Left renal cortex interstitium (tissue), 4 donors: ENCODE measurements around the gene RTKN. TPM values are rescaled to one million over a fixed set of nuclear protein-coding genes. Genes with fewer than 3 reads are reported as not detected.

Experiments
- DNase-seq, 4 donors: peaks; one replicate each; pipeline ENCODE4 v3.0.0-alpha.2; 2013; ENCODE audit warnings: low read depth in 4 of 4, low spot score in 2 of 4, missing footprints in 1 of 4
- polyA plus RNA-seq, 4 donors: library from polyadenylated mRNA; unstranded; fragments of 120-200 nt; gene quantifications; one replicate each; pipeline ENCODE4 v1.2.1, GENCODE V29; 2013; ENCODE audit not compliant: insufficient read length in 4 of 4

RTKN gene
- polyA plus RNA-seq, 4 donors: 53.7 to 94.5 (median 76.7) TPM

DNA sequence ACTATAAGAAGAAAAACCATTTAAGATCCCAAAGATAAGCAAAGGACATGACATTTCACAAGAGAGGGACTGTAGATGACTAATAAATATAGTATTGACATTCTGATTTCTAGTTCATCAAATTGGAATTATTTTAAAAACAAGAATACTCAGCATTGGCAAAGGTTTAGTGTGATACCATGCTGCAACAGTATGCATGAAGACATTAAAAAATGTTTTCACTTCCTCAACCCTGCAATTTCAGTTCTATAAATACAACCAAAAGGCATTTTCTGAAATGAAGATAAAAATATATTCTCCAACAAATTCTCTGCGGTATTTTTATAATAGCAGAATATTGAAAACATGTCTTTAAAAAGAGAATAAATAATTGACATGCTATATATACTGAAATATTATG, 22.4 kb downstream of the RTKN start:
- no peak for DNase-seq

DNA sequence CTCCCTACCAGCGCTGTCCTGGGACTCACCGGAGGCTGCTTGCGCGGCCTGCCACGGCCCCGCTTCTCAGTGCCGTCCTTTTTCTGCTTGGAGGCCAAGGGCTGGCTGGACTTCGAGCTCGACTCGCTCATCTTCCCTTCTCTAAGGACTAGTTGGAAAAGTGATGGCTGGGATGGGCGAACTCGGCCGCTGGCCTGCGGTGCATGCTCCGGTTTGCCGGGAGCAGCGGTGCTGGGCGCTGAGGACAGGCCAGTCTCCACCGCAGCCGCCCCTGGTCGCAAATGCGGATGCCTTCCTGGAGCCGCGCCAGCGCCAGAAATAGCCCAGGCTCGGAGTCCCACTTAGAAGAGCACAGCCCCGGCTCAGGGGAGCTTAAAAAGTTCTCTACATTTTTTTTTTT, 23.4 kb downstream of the RTKN start:
- no peak for DNase-seq

DNA sequence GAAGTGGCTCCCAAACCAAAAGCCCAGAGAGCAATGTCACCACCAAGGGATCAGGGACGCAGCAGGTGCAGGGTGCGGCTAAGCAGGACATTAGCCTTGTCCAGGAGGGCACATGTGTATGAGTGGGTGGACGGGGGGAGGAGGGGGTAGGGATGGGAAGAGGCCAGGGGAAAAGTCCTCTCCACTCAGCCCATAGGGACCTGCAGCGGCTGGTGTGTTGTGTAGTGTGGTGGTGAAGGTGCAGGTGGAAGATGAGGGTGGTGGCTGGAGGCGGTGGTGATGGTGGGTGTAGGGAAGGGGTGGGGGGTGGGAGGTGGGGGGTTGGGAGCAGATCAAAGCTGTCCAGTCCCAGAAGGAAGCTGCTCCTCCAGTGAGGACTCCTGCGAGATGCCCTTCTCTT, 24.0 kb downstream of the RTKN start:
- no peak for DNase-seq

DNA sequence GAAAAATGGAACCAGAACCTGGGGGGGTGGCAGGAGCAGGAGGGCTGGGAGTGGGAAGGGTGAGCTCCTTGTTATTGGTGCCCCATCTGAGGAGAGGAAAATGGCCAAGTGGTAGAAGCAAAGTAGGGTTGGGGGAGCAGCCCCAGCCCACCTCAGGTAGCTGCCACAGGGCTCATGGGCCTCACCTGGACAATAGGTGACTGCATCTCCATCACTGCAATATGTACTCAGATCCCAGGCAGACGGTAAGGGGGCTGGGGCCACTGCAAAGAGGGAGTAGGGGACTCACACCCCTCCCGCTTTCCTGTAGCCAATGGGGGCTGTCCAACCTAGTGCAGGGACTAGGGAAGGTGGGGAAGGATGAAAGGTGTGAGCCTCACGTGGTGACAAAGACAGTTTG, 24.5 kb downstream of the RTKN start:
- no peak for DNase-seq

DNA sequence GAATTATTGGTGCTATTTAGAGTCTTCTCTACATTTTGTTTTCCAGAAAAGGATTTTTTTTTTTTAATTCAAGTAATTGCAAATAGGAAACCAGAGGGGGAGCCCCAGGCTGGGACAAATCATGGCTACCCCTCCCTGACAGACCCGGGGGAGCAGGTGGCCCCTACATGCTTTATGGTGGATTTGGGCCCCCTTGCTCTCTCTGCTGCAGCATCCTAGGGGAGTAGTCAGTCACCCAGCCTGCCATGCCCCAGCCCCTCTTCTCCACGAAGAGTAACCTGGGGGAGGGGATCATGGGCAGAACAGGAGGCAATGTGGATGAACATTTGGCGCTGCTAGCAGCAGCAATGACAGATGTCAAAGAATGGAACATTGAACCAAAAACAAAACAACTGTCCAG, 25.0 kb downstream of the RTKN start:
- no peak for DNase-seq

DNA sequence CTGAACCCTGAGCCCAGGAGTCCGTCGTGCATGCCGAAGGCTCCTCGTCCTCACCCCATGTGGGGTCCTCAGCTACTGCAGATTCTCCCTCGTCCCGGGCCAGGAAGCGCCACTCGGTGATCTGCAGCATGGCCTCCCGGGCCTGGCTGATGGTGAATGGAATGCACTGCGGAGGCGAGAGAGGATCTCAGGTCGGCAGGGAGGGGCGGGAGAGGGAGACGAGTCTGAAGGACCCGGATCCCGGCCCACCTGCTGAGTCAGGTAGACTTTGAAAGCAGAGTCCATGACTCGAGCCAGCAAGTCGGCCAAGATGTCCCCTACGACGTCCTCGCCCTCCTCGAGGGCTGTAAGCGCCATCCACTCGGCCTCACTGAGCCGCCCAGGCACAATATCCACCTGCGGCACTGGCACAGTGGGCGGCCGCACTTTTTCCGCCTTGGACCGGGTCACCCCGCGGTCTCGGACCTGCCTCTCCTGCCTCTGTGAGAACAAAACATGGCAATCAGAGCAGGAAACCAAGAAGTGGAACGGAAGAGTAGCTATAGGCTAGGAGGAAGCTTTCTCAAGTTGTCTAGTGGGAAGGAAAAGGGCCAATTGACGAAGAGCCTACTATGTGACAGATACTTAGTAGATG, 25.9 kb downstream of the RTKN start:
- DNase-seq: no peak

DNA sequence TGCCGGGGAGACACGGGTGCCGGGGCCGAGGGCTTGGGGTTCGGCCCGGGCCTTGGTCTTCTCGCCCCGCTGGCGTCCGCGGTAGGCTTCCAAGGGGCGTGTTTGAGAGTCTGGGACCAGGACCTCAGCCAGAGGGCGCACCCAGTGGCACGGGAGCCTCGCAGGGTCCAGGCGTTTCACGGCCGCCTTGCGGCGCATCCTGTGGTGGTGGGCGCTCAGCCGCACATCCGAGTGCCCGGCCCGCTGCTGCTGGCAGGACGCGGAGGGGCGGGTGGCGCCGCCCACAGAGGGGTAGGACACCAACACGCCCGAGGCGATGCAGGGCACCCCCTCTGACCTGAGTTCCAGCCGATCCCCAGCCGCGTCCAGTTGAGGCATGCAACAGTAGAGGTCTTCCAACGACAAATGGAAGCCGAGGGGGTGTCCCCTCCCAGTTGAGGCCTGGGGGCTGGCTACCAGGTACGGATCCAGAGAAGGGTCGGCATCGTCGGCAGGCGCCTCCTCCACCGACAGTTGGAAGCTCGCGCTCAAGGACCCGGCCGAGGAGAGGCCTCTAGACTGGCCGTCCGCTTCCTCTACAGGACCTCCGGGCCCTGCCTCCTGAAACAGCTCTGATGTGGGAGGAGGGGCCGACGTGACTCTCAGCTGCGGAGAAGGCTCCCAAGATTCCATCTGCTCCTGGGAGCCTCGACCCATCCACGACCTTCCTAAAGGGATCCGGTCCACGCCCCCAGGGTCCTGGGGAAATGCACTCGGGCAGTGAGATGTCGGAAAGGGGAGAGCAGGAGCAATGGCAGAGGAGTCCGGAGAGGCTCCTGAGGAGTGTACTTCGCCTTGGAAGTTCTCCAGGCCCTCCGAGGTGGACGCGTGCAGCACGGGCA, 26.6 kb downstream of the RTKN start:
- no peak for DNase-seq

DNA sequence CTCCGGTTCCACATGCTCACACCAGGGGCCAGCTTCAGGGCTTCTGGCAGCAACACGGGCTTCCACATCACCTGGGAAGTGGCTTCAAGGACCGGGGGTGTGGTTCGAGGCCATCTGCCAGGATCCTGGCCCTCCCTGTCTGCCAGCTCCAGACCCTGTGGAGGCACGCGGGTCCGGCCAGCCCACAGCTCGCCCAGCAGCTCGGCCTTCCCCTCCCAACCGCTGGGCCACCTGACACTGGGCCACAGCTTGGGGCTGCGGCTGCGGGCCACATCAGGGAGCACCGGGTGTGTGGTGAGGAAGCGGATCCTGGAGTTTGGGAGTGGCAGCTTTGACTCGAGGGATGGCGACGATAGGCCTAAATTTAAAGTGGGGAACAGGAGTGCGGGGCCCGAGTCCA, 27.3 kb downstream of the RTKN start:
- no peak for DNase-seq

DNA sequence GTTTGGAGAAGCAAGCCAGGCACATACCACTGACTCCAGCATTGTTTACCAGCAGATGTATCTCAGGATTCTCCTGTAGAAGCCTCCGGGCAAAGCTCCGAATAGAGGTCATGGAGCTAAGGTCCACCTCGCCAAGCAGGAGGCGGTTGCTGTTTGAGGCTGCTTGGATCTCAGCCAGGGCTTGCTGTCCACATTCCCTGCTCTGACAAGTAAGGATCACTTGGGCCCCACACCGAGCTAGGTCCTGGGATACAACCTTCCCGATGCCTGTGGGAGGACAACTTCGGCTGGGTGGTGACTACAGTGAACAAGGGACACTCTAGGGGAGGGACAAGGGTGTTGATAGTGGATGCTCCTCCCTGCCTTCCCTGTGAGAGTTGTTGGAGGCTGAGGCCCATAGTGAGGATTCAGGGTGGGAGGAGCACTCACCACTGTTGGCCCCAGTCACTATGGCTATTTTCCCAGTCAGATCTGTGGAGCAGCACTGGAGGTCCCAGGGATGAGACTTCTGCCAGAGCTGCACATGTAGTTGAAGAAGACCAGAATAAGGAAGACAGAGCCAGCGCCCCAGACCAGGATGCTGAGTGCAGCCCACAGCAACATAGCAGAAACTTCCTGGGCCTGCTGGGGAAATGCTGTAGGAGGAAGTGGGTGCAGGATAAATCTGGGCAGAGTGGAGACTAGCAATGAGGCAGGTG, 28.6 kb downstream of the RTKN start:
- no peak for DNase-seq

DNA sequence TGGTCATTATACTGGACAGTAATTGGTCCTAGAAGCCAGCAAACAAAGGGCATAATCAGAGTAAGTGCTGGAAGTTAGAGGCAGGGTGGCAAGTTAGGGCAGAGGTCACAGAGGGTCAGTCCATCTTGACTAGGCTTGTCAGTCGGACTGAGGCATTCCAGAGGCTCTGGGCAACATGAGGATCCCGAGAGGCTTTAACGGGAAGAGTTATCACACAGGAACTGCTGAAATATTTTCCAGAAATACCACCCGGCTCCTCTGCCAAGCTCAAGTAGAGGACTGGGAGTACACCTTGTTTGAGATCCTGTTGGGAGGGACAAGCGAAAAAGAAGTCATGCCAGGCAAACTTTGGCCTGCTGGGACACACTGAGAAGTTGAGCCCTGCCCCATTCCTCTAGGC, 34.1 kb downstream of the RTKN start:
- no peak for DNase-seq

DNA sequence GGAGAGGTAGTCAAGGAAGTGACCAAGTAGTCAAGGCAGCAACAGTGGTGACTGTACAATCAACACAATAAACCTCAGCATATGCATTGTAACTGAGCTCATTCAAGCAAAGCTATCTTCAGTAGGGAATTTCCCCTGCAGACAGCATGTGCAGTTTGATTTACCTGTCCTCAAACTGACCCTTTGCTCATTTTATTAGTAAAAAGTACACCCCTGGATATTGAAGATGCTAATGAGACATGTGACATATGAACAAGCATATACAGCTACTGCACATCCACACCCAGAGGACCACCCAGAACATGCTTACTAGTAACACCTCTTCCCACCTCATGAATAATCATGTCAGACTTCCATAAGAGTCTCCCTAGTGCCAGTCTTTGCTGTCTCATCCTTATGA, 35.7 kb downstream of the RTKN start:
- DNase-seq: no peak

DNA sequence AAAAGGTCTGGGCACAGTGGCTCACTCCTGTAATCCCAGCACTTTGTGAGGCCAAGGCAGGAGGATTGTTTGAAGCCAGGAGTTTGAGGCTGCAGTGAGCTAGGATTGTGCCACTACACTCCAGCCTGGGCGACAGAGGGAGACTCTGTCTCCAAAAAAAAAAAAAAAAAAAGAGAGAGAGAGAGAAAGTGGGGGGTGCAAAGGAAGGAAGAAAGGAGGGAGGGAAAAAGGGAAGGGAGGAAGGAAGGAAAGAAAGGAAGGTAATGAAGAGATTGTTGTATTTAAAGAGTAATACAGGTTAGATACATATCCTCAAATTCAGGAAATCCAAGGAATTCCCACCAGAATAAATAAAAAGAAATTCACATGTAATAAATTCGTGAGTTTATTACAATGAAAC, 39.8 kb downstream of the RTKN start:
- no peak for DNase-seq

DNA sequence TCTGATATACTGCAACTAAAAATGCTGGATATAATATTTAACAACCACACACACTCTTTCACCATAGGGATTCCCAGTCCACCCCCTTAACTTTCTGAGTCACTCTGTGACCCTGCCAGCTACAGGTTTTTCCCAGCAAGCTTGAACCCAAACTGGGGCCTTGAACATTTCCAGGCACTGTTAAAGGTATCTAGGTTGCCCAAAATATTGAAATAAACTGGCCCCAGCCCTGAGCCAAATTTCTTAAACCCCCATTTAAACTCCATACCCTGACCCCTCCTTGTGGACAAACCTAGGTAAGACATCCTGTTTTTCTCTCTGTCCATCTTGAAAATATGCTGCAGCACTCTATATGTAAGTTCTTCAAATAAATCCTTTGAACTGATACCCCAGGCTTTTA, 42.0 kb downstream of the RTKN start:
- DNase-seq: no peak

DNA sequence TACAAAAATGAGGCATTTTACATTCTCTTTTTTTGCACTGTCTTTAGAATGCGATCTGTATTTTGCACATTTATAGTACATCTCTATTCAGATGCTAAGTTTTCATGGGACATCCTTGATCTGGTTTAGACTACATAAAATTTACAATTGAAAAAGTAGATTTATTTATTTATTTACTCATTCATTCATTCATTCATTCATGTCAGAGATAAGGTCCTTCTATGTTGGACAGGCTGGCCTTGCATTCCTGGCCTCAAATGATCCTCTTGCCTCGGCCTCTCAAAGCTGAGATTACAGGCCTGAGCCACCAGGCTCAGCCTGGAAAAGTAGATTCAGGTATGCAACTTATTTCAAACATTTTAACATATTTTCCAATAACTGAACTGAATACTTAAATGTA, 45.6 kb downstream of the RTKN start:
- no peak for DNase-seq

DNA sequence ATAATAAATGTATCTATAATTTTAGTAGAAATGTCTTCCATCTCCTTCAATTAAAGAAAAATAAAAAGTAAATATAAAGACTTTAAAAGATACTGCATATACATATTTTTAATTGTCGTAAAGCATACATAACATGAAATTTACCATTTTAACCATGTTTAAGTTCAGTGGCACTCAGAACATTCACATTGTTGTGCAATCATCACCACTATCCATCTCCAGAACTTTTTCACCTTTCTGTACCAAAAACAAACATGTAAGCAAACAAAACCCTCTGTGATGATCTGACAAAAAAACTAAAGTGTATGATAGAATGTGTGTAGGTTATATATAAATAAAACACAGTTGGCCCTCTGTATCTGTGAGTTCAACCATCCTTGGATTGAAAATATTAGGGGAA, 48.2 kb downstream of the RTKN start:
- no peak for DNase-seq

DNA sequence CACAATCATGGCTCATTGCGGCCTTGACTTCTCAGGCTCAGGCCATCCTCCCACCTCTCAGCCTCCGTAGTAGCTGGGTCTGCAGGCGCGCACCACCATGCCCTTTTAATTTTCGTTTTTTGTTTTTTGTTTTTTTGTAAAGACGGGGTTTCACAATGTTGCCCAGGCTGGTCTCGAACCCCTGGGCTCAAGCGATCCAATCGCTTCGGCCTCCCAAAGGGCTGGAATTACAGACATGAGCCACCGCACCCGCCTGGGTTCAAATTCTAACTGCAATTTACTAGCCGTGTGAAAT, 49.3 kb downstream of the RTKN start:
- DNase-seq: no peak

DNA sequence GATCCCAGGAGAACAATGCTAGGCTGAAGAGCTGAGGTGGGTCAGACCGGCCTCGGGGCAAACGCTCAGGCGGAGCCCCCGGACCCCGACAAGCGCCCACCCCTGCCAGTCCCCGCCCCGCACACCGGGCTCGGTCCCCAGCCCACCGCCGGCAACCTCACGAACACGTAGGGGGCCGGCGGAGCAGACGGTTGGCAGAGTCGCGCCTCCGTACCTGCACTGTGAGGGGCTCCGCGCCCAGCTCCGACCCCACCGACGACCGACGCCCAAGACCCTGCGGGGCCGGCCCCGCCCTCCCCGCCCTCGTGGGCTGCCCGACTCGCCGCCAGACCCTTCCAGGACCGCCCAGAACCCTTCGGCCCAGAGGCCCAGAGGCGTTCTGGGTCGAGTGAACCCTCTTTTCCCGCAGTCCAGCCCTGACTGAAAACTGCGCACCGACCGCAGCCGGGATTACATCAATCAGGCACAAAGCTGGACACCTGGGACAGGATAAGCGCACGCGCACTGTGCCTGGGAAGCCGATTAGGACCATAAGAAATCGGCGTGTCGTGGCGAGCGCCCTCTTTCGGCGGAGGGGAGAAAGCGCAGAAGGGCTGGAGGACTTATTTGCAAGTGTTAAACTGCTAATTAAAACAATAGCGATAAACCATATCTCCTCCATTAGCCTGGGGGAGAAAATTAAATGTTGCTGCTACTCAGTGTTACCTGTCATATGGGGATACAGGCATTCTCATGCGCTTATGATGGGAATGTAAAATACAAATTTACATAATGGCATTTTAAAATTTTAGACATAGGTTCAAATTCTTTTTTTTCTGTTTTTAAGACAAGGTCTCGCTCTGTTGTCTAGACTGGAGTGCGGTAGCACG, 49.9 kb downstream of the RTKN start:
- DNase-seq: peak; percentile 85 to 91 (median 88)

DNA sequence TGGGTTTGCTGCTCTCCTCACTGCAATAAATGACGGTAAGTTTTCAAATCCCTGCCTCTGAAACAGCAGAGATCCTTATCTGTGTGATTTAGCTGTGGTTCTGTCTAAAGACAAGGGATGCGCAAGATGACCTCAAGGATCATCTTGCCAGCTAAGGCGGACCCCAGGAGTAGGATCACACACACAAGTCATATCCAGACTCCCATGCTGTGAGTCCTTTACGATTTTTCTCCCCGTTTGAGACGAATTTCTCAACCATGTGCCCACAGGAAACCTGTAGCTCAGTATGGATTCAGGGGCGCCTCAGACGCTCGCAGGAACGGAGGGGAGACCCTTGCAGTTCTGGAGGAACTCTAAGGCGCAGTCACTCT, 50.5 kb downstream of the RTKN start:
- DNase-seq: peak in 1 of 4 donors; percentile 45

DNA sequence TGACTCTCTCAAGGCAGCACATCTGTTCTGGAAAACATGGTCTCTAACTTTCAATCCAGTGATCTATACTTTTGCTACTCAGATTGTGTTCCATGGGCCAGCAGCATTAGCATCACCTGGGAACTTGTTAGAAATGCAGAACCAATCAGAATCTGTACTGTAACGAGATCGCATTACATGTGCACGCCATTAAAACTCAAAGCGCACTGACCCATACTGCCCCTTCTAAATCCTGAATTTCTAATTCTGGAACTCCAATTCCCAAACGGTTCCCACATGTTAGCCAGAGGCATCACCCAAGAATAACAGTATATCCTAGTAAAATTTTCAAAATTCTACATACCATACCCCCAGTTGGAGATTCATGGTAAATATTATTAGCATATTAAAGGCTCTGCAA, 51.1 kb downstream of the RTKN start:
- DNase-seq: no peak

DNA sequence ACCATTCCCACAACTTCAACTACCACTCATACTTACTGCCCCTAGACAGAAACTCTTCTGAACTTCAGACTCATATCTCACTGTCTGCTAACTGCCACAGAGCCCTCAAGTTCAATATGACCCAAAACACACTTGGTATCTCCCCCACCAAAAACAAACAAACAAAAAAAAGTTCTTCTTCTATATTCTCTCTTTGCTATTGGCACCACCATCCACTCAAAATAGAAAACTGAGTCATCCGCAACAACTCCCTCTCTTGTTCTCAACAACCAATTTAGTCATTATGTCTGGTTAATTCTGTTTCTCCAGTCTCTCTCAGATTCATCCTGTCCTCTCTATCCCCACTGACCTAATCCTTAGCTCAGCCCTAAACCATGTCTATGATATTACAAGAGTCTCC, 54.4 kb downstream of the RTKN start:
- no peak for DNase-seq

DNA sequence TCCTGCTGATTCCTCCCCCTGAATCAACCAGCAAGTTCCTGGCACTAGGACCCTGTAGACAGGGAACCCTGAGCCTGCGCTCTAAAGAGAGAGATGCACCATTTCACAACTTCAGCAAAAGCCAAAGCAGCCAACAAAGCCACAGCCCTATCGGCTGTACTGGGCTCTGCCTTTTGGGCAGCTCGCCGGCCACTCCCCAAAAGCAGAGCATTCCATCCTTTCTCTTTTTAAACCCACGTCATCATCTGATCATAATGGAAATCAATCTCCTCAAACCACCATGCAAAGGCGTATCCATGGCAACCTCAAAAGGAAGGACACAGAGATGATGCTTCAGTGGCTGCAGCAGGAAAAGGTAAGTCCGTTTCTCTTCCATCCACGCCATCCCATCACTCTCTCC, 56.3 kb downstream of the RTKN start:
- no peak for DNase-seq
